Panc1 (cell line): ENCODE data around the gene PRKD1. TPM values are rescaled to one million over a fixed set of nuclear protein-coding genes. Genes with fewer than 3 reads are reported as not detected.

Source experiments
- ATAC-seq: fragments of 200-7000 bp; cut with Tn5 transposase; 2 replicates; pipeline ENCODE4 v1.9.1; 2020; ENCODE audit warnings: mild to moderate bottlenecking, moderate library complexity
- BruUV-seq: library from RNA; stranded (reverse); fragments of 400-500 nt; replicated peaks from 2 replicates; lab custom pipeline; 2021; lab: Mats Ljungman, UMichigan
- CTCF ChIA-PET: fragments of 300-600 bp; sonication (Branson Sonifier 250); formaldehyde crosslinking; loops from one replicate; lab custom pipeline; 2022; ENCODE audit warnings: antibody characterized with exemption; lab: Charles Lee
- POLR2A ChIA-PET: fragments of 300-600 bp; sonication (Branson Sonifier 250); formaldehyde crosslinking; loops from one replicate; lab custom pipeline; 2022; ENCODE audit warnings: antibody characterized with exemption; lab: Charles Lee
- DNase-seq: peaks from one replicate; pipeline ENCODE4 v3.0.0-alpha.2; 2010; ENCODE audit warnings: low read depth, low spot score
- H3K27ac ChIP-seq: 2 replicates; pipeline ENCODE4 v1.5.1; 2011; ENCODE audit warnings: mild to moderate bottlenecking, low read length, inconsistent platforms
- H3K27me3 ChIP-seq: fragments of 200-500 bp; sonication (Bioruptor generic); 2 replicates; pipeline ENCODE4 v1.6.0; 2014; ENCODE audit warnings: low read length, inconsistent platforms; ENCODE audit not compliant: control insufficient read depth, insufficient read depth
- H3K36me3 ChIP-seq: fragments of 200-500 bp; sonication (Bioruptor generic); 2 replicates; pipeline ENCODE4 v1.5.1; 2014; ENCODE audit warnings: inconsistent platforms, mild to moderate bottlenecking, low read length, moderate library complexity; ENCODE audit not compliant: control insufficient read depth, insufficient read depth
- H3K4me1 ChIP-seq: 2 replicates; pipeline ENCODE4 v1.5.1; 2011; ENCODE audit warnings: inconsistent platforms, mild to moderate bottlenecking, low read length, moderate library complexity; ENCODE audit not compliant: control insufficient read depth, insufficient read depth
- H3K4me3 ChIP-seq, 2 experiments: 2 replicates each; pipeline ENCODE4 v1.5.1; 2011 to 2012; ENCODE audit warnings: low read depth in 2 of 2, low read length in 2 of 2, mild to moderate bottlenecking in 2 of 2, inconsistent platforms in 1 of 2, moderate library complexity in 1 of 2
- H3K9me3 ChIP-seq: fragments of 200-500 bp; sonication (Bioruptor generic); 2 replicates; pipeline ENCODE4 v1.5.1; 2014; ENCODE audit warnings: low read depth, mild to moderate bottlenecking, inconsistent platforms, low read length, moderate library complexity; ENCODE audit not compliant: control insufficient read depth, insufficient read depth
- CTCF ChIP-seq: fragments of 450-650 bp; IDR thresholded peaks from 2 replicates; pipeline ENCODE4 v1.5.1; 2017; ENCODE audit warnings: mild to moderate bottlenecking
- POLR2AphosphoS5 ChIP-seq: IDR thresholded peaks from 2 replicates; pipeline ENCODE4 v1.6.1; 2012; ENCODE audit warnings: mild to moderate bottlenecking, low read depth, low read length, moderate library complexity
- REST ChIP-seq, 2 experiments: IDR thresholded peaks; 2 replicates each; pipeline ENCODE4 v1.6.1; 2011 to 2012; ENCODE audit warnings: low read depth in 2 of 2, control low read depth in 1 of 2, low read length in 1 of 2, mild to moderate bottlenecking in 1 of 2, moderate library complexity in 1 of 2; ENCODE audit not compliant: insufficient read depth in 1 of 2
- SIN3A ChIP-seq: IDR thresholded peaks from 2 replicates; pipeline ENCODE4 v1.6.1; 2012; ENCODE audit warnings: low read depth, mild to moderate bottlenecking, low read length, moderate library complexity, borderline replicate concordance; ENCODE audit not compliant: insufficient read depth
- TCF7L2 ChIP-seq: IDR thresholded peaks from 2 replicates; pipeline ENCODE4 v1.6.1; 2011; ENCODE audit warnings: mild to moderate bottlenecking, low read depth, low read length, inconsistent platforms
- in situ Hi-C: cut with HindIII; loops from 2 replicates; pipeline ENCODE4 v1.10.0; 2016; ENCODE audit warnings: low sequenced_read_pairs, low pct_unique_long_range_greater_than_20kb
- intact Hi-C: fragments of 100-400 bp; cut with micrococcal nuclease; formaldehyde crosslinking; loops from one replicate; pipeline ENCODE4 v1.10.0; 2022; ENCODE audit not compliant: unreplicated experiment
- total RNA-seq: library from RNA; stranded (reverse); gene quantifications from one replicate; pipeline ENCODE4 v1.2.1, GENCODE V29; 2021; ENCODE audit not compliant: unreplicated experiment

PRKD1 gene
- total RNA-seq, 1 experiment from 2014 or later: 8.2 TPM

DNA sequence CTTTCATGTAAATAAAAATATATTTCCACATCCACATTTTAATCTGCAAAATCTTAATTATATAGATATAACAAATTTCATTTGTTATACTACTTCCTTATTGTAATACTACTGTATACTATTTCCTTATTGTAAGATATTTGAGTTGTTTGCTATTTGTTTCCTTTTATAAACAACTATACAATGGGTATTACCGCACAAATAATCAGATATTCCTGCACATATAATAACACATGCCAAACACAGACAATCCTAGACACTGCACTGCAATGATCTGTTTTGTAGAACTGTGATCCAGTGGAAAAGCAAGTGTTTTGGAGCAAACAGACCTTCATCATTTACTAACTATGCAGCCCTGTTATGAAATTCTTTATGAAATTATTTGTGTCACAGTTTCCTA lies 30.5 kb downstream of the PRKD1 start:
- intact Hi-C loops (no loop called here), in situ Hi-C loops (no loop called here)
- no peak for TF ChIP-seq POLR2AphosphoS5
- TF ChIP-seq CTCF: no peak
- no peak for TF ChIP-seq TCF7L2
- TF ChIP-seq REST (IDR thresholded peaks at IDR 0.05; ENCODE audit: insufficient read depth in 1 of 2, low read depth in 2 of 2, low read length in 1 of 2): no peak
- TF ChIP-seq SIN3A: no peak
- no TSS peak for BruUV-seq
- Histone ChIP-seq H3K27ac (no peak overlapping the region), H3K27me3 (no peaks in the 10 kb centered on the region), H3K4me3 (no peak overlapping the region), H3K9me3 (no peaks in the 10 kb centered on the region), H3K4me1 (0 out of 2 replicates have a peak, but pooled peaks cover 3% of the 10 kb centered on the region), H3K36me3 (no peaks in the 10 kb centered on the region)
- ATAC-seq: no peak
- CTCF ChIA-PET: no interaction called here
- DNase-seq: no peak
- POLR2A ChIA-PET: no interaction called here

GRCh38 chr14:29896354-29896821 lies 31.3 kb downstream of the PRKD1 start:
- no peaks in the 10 kb centered on the region for H3K36me3 ChIP-seq
- ATAC-seq: no peak

More at GRCh38 chr14:29896354-29896821, 31.3 kb downstream of the PRKD1 start:
- ChIA-PET POLR2A (interaction anchor here (0.6 kb wide), 2 partner anchors 98 to 367 kb away, joined by 3 to 6 read pairs; no protein-coding TSS in a partner anchor), CTCF (interaction anchor here (0.6 kb wide), 1 partner anchor 50 kb away, joined by 3 read pairs; no protein-coding TSS in a partner anchor)
- in situ Hi-C loops (no loop called here), intact Hi-C loops (no loop called here)
- no peak for DNase-seq
- TF ChIP-seq REST (IDR thresholded peaks at IDR 0.05; ENCODE audit: insufficient read depth in 1 of 2, low read depth in 2 of 2, low read length in 1 of 2): no peak
- TF ChIP-seq CTCF: no peak
- TF ChIP-seq TCF7L2: no peak
- no peak for TF ChIP-seq SIN3A
- TF ChIP-seq POLR2AphosphoS5: no peak
- Histone ChIP-seq H3K27me3 (no peaks in the 10 kb centered on the region), H3K27ac (no peak overlapping the region), H3K4me1 (0 out of 2 replicates have a peak, but pooled peaks cover 3% of the 10 kb centered on the region), H3K9me3 (no peaks in the 10 kb centered on the region), H3K4me3 (no peak overlapping the region)
- no TSS peak for BruUV-seq
